CD4-positive, alpha-beta T cell (primary cell): ENCODE measurements around the gene LMX1B. TPM values are rescaled to one million over a fixed set of nuclear protein-coding genes. Genes with fewer than 3 reads are reported as not detected.
A peak's percentile ranks its signal among the peaks of the same experiment; 100 is the strongest.
"Not testable (repeated sequence)": the region's sequence is repeated elsewhere in the genome, so short reads cannot be mapped to it uniquely, and the experiment has no call there.

ENCODE experiments used
- ATAC-seq: fragments of 200-7000 bp; cut with Tn5 transposase; one replicate; pipeline ENCODE4 v1.10.0; 2022; ENCODE audit warnings: mild to moderate bottlenecking; ENCODE audit not compliant: poor library complexity
- CTCF ChIA-PET: fragments of 350-600 bp; sonication (Branson Sonifier 250); formaldehyde crosslinking; loops from one replicate; lab custom pipeline; 2021; ENCODE audit warnings: antibody characterized with exemption, inconsistent platforms; lab: Charles Lee
- POLR2A ChIA-PET: fragments of 350-600 bp; sonication (Branson Sonifier 250); formaldehyde crosslinking; loops from one replicate; lab custom pipeline; 2021; ENCODE audit warnings: antibody characterized with exemption, inconsistent platforms; lab: Charles Lee
- DNase-seq, 14 experiments: peaks; one replicate each; pipeline ENCODE4 v3.0.0-alpha.2; 2013 to 2020; ENCODE audit warnings: mixed read lengths in 2 of 14
- H3K27ac ChIP-seq, 2 donors: one replicate each; pipeline versions ENCODE4 v1.5.1 to v1.7.0; 2013; ENCODE audit warnings: low read length in 2 of 2, low read depth in 1 of 2, mild to moderate bottlenecking in 1 of 2
- H3K27me3 ChIP-seq, 2 experiments: 1 replicate in 1 of 2; 2 replicates in 1 of 2; pipeline versions ENCODE4 v1.6.1 to v1.7.0; 2013; ENCODE audit warnings: low read length in 2 of 2, control low read depth in 1 of 2, mild to moderate bottlenecking in 1 of 2, moderate library complexity in 1 of 2; ENCODE audit not compliant: insufficient read depth in 2 of 2, control insufficient read depth in 1 of 2
- H3K36me3 ChIP-seq: one replicate; pipeline ENCODE4 v1.6.1; 2013; ENCODE audit warnings: low read length, control low read depth; ENCODE audit not compliant: insufficient read depth
- H3K4me1 ChIP-seq: one replicate; pipeline ENCODE4 v1.6.1; 2013; ENCODE audit warnings: low read length, control low read depth; ENCODE audit not compliant: insufficient read depth
- H3K4me3 ChIP-seq: one replicate; pipeline ENCODE4 v1.5.1; 2013; ENCODE audit warnings: mild to moderate bottlenecking, low read length, moderate library complexity
- H3K9me3 ChIP-seq, 2 experiments: 1 replicate in 1 of 2; 2 replicates in 1 of 2; pipeline versions ENCODE4 v1.6.1 to v1.7.0; 2013; ENCODE audit warnings: low read length in 2 of 2, mild to moderate bottlenecking in 2 of 2, control low read depth in 1 of 2, moderate library complexity in 1 of 2; ENCODE audit not compliant: control insufficient read depth in 1 of 2, insufficient read depth in 1 of 2
- H3K27ac Mint-ChIP-seq: one replicate; pipeline ENCODE4 v1.8.0; 2020; ENCODE audit warnings: mixed read lengths
- H3K27me3 Mint-ChIP-seq: one replicate; pipeline ENCODE4 v1.8.0; 2021; ENCODE audit warnings: mixed read lengths
- H3K36me3 Mint-ChIP-seq: one replicate; pipeline ENCODE4 v1.8.0; 2021; ENCODE audit warnings: low read depth, mixed read lengths
- H3K4me1 Mint-ChIP-seq: one replicate; pipeline ENCODE4 v1.8.0; 2021; ENCODE audit warnings: low read depth, mixed read lengths
- H3K4me3 Mint-ChIP-seq: one replicate; pipeline ENCODE4 v1.8.0; 2020; ENCODE audit warnings: mild to moderate bottlenecking, mixed read lengths
- H3K9me3 Mint-ChIP-seq: one replicate; pipeline ENCODE4 v1.8.0; 2020; ENCODE audit warnings: mixed read lengths
- intact Hi-C, 2 experiments: fragments of 100-400 bp; cut with DNase I in 1 of 2; cut with micrococcal nuclease in 1 of 2; formaldehyde crosslinking; loops; one replicate each; pipeline versions ENCODE4 v1.15.1 to v1.9.0; 2023 to 2025; cut with DNase I, micrococcal nuclease
- total RNA-seq, 174 experiments: library from RNA in 2 of 174; stranded (reverse) in 2 of 174; gene quantifications; one replicate each; pipeline ENCODE4 v1.2.3 and lab custom pipeline; 2021 to 2026
- TF ChIP-seq, protein P1 (sequence below): fragments of 200-600 bp; IDR thresholded peaks from one replicate; pipeline ENCODE4 v1.8.0; 2022; ENCODE audit warnings: antibody characterized with exemption, mild to moderate bottlenecking

The LMX1B gene
- total RNA-seq, 2 experiments from 2014 or later, result not detected

DNA sequence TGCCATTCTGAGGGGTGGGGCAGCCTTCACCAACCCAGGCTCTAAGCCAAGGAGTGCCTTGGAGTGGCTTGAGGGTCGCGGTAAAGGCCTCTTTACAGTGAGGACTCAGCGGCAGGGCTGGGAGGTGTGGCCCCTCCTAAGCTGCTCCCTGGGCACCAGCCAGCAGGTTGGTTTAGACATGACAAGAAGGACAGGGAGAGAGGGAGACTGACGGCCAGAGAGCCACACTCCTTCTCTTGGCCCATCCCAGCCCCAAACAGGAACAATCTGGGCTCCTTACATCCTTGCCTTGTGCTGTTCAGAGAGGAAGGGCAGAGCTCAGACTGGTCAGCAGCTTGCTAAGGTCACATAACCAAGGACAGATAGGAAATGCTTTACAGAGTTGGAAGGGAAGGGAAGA lies 94.5 kb downstream of the LMX1B start:
- H3K4me3 Mint-ChIP-seq, result no peak overlapping the region
- no peaks in the 10 kb centered on the region for H3K36me3 Mint-ChIP-seq
- no peaks in the 10 kb centered on the region for H3K9me3 Mint-ChIP-seq
- ATAC-seq (no peak), DNase-seq (peak in 1 of 14 experiments; percentile 4)
- Histone ChIP-seq H3K4me1 (peaks cover 21% of the 10 kb centered on the region), H3K27me3 (peaks cover 9 to 14% of the 10 kb centered on the region in 2 experiments), H3K27ac (no peak overlapping the region), H3K36me3 (no peaks in the 10 kb centered on the region), H3K4me3 (no peak overlapping the region), H3K9me3 (no peaks in the 10 kb centered on the region)
- H3K4me1 Mint-ChIP-seq, result peaks cover 21% of the 10 kb centered on the region
- POLR2A ChIA-PET, result no interaction called here
- H3K27me3 Mint-ChIP-seq, result peaks cover 12% of the 10 kb centered on the region
- H3K27ac Mint-ChIP-seq, result no peak overlapping the region
- TF ChIP-seq, protein P1, sequence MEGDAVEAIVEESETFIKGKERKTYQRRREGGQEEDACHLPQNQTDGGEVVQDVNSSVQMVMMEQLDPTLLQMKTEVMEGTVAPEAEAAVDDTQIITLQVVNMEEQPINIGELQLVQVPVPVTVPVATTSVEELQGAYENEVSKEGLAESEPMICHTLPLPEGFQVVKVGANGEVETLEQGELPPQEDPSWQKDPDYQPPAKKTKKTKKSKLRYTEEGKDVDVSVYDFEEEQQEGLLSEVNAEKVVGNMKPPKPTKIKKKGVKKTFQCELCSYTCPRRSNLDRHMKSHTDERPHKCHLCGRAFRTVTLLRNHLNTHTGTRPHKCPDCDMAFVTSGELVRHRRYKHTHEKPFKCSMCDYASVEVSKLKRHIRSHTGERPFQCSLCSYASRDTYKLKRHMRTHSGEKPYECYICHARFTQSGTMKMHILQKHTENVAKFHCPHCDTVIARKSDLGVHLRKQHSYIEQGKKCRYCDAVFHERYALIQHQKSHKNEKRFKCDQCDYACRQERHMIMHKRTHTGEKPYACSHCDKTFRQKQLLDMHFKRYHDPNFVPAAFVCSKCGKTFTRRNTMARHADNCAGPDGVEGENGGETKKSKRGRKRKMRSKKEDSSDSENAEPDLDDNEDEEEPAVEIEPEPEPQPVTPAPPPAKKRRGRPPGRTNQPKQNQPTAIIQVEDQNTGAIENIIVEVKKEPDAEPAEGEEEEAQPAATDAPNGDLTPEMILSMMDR, result no peak
- CTCF ChIA-PET, result interaction anchor here (4.7 to 7.0 kb wide), 2 partner anchors 17 to 71 kb away, joined by 37 to 157 read pairs; no protein-coding TSS in a partner anchor
- intact Hi-C loops, result no loop called here

DNA sequence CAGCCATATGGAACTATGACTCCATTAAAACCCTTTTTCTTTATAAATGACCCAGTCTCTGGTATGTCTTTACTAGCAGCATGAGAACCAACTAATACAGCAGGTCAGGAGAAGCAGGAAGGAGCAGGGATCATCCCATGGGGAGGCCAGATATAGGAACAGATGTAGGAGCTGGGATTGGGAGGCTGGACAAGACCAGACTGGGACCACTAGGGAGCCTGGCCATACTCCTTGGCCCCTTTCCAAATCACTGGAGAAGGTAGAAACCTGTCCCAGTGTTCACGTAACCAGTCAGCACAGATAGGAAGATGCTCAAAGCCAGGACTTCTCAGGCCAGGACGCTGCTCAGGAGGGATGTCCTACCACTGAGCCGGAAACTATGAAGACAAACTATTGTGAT lies 95.5 kb downstream of the LMX1B start:
- peaks cover 11% of the 10 kb centered on the region for H3K27me3 Mint-ChIP-seq

DNA sequence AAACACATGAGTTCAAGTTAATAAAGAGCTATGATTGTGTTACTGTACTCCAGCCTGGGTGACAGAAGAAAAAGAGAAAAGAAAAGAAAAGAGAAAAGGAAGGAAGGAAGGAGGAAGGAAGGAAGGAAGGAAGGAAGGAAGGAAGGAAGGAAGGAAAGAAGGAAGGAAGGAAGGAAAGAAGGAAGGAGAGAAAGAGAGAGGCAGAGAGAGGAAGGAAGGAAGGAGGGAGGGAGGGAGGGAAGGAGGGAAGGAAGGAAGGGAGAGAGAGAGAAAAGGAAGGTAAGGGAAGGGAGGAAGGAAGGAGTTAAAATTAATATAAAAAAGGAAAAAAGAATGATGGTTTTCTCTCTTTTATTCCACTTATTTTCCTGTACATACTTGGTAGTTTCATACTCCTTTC lies 101.7 kb downstream of the LMX1B start:
- peaks cover 18% of the 10 kb centered on the region for H3K4me1 ChIP-seq
- TF ChIP-seq, protein P1, result no peak
- no peak overlapping the region for H3K4me3 ChIP-seq
- no peaks in the 10 kb centered on the region for H3K27me3 ChIP-seq
- Mint-ChIP-seq H3K36me3 (no peaks in the 10 kb centered on the region), H3K27me3 (no peaks in the 10 kb centered on the region), H3K9me3 (no peaks in the 10 kb centered on the region), H3K4me3 (no peak overlapping the region), H3K4me1 (peaks cover 20% of the 10 kb centered on the region), H3K27ac (no peak overlapping the region)
- DNase-seq, result no peak
- POLR2A ChIA-PET, result no interaction called here
- H3K9me3 ChIP-seq, result no peaks in the 10 kb centered on the region
- H3K27ac ChIP-seq, result no peak overlapping the region
- no peaks in the 10 kb centered on the region for H3K36me3 ChIP-seq
- no peak for ATAC-seq
- intact Hi-C loops, result no loop called here
- CTCF ChIA-PET, result interaction anchor here (1.4 kb wide), 1 partner anchor 9 kb away, joined by 5 read pairs; no protein-coding TSS in a partner anchor

More for the DNA sequence above, 95.5 kb downstream of the LMX1B start:
- Histone ChIP-seq H3K4me3 (no peak overlapping the region), H3K27ac (no peak overlapping the region), H3K27me3 (peaks cover 3 to 4% of the 10 kb centered on the region in 2 experiments), H3K36me3 (no peaks in the 10 kb centered on the region), H3K4me1 (peaks cover 21% of the 10 kb centered on the region), H3K9me3 (no peaks in the 10 kb centered on the region)
- intact Hi-C loops, result no loop called here
- ATAC-seq, result no peak
- H3K4me1 Mint-ChIP-seq, result peaks cover 21% of the 10 kb centered on the region
- no peaks in the 10 kb centered on the region for H3K9me3 Mint-ChIP-seq
- H3K4me3 Mint-ChIP-seq, result no peak overlapping the region
- no peak overlapping the region for H3K27ac Mint-ChIP-seq
- H3K36me3 Mint-ChIP-seq, result no peaks in the 10 kb centered on the region
- POLR2A ChIA-PET, result interaction anchor here (1.8 kb wide), 1 partner anchor 14 kb away, joined by 8 read pairs; no protein-coding TSS in a partner anchor
- peak in 1 of 14 experiments; percentile 1 for DNase-seq
- CTCF ChIA-PET, result interaction anchor here (3.0 kb wide), 1 partner anchor 72 kb away, joined by 14 read pairs; no protein-coding TSS in a partner anchor
- TF ChIP-seq, protein P1, result no peak

DNA sequence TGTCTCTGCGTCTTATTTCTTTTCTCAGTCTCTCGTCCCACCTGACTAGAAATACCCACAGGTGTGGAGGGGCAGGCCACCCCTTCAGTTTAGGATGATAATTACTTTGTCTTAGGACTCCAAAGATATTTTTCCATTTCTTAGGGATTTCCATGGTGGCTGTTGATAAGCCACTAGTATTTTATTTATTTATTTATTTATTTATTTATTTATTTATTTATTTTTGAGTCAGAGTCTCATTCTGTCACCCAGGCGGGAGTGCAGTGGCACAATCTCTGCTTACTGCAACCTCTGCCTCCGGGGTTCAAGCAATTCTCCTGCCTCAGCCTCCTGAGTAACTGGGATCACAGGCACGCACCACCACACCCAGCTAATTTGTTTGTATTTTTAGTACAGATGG lies 103.7 kb downstream of the LMX1B start:
- ATAC-seq, DNase-seq, H3K36me3 Mint-ChIP-seq, H3K27ac ChIP-seq, H3K36me3 ChIP-seq, H3K27me3 ChIP-seq, POLR2A ChIA-PET, H3K9me3 Mint-ChIP-seq, H3K27ac Mint-ChIP-seq, H3K27me3 Mint-ChIP-seq, H3K4me3 ChIP-seq, H3K9me3 ChIP-seq, H3K4me3 Mint-ChIP-seq, intact Hi-C loops: not testable (repeated sequence)
- CTCF ChIA-PET, result interaction anchor here (4.8 kb wide), 1 partner anchor 11 kb away, joined by 30 read pairs; no protein-coding TSS in a partner anchor
- H3K4me1 Mint-ChIP-seq, result peaks cover 39% of the 10 kb centered on the region
- H3K4me1 ChIP-seq, result peaks cover 39% of the 10 kb centered on the region
